GM19468 (cell line): ENCODE measurements around the gene MAD1L1.

Experiments used
- ATAC-seq: cut with Tn5 transposase; IDR thresholded peaks from one replicate; pipeline ENCODE4 v1.9.1; 2021; ENCODE audit warnings: mild to moderate bottlenecking, moderate library complexity, moderate number of reproducible peaks; ENCODE audit not compliant: unreplicated experiment; ENCODE audit errors: extremely low read depth

MAD1L1 gene

GRCh38 chr7:2259480-2259879, 26.7 kb upstream of the MAD1L1 start:
- no peak for ATAC-seq

- ATAC-seq = peak; percentile 26
These were observed 26.1 kb upstream of the MAD1L1 start for GRCh38 chr7:2258661-2259365.

GRCh38 chr7:2257651-2258050, 24.9 kb upstream of the MAD1L1 start:
- ATAC-seq = no peak

GRCh38 chr7:2257046-2257551, 24.4 kb upstream of the MAD1L1 start:
- no peak for ATAC-seq

GRCh38 chr7:2256306-2257045, 23.7 kb upstream of the MAD1L1 start:
- no peak for ATAC-seq

GRCh38 chr7:2255145-2256139, 22.7 kb upstream of the MAD1L1 start:
- no peak for ATAC-seq

GRCh38 chr7:2254429-2255144, 21.8 kb upstream of the MAD1L1 start:
- no peak for ATAC-seq

- ATAC-seq = no peak
These were observed 20.9 kb upstream of the MAD1L1 start for GRCh38 chr7:2253525-2254244.

GRCh38 chr7:2253021-2253420, 20.3 kb upstream of the MAD1L1 start:
- ATAC-seq = no peak

GRCh38 chr7:2251841-2252771, 19.4 kb upstream of the MAD1L1 start:
- no peak for ATAC-seq

GRCh38 chr7:2251381-2251780, 18.6 kb upstream of the MAD1L1 start:
- no peak for ATAC-seq

- ATAC-seq = no peak
These were observed 17.1 kb upstream of the MAD1L1 start for GRCh38 chr7:2249744-2250323.

GRCh38 chr7:2248984-2249694, 16.4 kb upstream of the MAD1L1 start:
- no peak for ATAC-seq

GRCh38 chr7:2247141-2247995, 14.6 kb upstream of the MAD1L1 start:
- no peak for ATAC-seq

GRCh38 chr7:2245883-2246675, 13.3 kb upstream of the MAD1L1 start:
- ATAC-seq = no peak
